ENCODE data around the gene SGF29. TPM values are rescaled to one million over a fixed set of nuclear protein-coding genes. Genes with fewer than 3 reads are reported as not detected.
"Not testable (repeated sequence)": the region's sequence is repeated elsewhere in the genome, so short reads cannot be mapped to it uniquely, and the experiment has no call there.

The SGF29 gene
- total RNA-seq, 1 donor: 11.9 TPM

DNA sequence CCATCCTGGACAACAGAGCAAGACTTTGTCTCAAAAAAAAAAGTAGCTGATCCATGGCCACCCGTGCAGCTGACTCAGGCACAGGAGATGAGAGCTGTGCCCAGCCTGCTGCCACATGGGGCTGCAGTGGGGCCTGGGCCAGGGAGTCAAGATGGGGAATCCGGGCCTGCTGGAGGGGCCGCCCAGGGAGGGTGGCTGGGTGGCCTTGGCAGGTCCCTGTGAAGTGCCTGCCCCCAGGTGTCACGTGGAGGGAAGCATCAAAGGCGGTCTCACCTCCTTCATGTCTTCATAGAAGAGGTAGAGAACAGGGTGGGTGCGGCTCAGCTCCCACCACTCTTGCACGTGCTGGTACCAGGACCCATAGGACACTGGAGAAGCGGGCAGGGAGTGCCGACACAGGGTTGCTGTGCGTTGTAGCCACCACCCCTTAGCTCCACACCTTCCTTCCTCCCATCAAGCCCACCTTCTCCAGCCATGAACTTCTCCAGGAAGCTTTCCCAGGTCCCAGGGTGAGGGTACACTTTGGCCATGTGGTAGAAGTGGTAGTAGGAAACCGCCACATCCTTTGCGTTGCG lies 39.3 kb downstream of the SGF29 start:
- H3K4me3 ChIP-seq (ENCODE audit: low read depth, low read length): no peak overlapping the region
- TF ChIP-seq, protein P1, sequence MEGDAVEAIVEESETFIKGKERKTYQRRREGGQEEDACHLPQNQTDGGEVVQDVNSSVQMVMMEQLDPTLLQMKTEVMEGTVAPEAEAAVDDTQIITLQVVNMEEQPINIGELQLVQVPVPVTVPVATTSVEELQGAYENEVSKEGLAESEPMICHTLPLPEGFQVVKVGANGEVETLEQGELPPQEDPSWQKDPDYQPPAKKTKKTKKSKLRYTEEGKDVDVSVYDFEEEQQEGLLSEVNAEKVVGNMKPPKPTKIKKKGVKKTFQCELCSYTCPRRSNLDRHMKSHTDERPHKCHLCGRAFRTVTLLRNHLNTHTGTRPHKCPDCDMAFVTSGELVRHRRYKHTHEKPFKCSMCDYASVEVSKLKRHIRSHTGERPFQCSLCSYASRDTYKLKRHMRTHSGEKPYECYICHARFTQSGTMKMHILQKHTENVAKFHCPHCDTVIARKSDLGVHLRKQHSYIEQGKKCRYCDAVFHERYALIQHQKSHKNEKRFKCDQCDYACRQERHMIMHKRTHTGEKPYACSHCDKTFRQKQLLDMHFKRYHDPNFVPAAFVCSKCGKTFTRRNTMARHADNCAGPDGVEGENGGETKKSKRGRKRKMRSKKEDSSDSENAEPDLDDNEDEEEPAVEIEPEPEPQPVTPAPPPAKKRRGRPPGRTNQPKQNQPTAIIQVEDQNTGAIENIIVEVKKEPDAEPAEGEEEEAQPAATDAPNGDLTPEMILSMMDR (IDR thresholded peaks at IDR 0.05; ENCODE audit: insufficient read depth, low read length): no peak
- no peak for DNase-seq (ENCODE audit: low read depth)

DNA sequence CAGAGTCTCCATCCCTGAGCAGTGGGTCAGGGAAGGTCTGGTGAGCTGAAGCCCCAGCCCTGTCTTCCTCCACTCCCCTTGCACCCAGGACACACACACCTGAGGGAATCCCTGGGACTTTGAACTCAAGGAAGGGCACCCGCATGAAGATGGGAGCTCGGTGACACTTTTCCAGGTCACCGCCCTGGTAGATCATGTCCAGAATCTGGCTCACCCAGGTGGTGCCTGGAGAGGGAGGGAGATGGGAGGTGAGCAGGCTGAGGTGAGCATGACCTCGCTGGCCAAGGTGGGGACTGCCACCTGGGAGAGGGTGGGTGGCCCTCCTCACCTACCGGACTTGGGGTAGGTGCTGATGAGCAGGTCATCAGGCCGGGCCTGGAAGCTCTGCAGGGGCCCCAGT lies 41.7 kb downstream of the SGF29 start:
- not testable (repeated sequence) for H3K4me3 ChIP-seq (ENCODE audit: low read depth, low read length)

DNA sequence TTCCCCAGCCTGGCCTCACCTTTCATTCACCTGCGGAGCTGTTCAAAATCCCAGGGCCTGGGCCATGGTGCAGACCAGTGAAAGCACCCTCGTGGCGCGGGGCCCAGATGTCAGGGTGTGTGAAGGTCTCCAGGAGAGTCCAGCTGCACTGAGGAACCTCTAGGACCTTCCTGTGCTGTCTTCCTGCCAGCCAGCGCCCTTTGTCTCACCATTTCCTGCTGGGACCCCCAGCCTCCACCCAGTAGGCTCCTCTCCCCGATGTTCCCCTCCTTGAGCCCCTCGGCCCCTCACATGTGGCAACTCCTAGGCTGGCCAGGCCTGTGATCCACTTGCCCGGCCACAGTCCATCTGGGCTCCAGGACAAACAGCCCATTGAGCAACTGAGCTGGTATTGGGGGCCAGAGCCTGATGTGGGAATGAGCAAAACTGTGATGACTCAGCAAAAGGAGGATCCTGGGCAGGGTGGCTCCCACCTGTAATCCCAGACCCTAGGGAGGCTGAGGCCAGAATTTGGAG lies 42.5 kb downstream of the SGF29 start:
- no peak overlapping the region for H3K4me3 ChIP-seq (ENCODE audit: low read depth, low read length)
- TF ChIP-seq, protein P1 (IDR thresholded peaks at IDR 0.05; ENCODE audit: insufficient read depth, low read length): no peak
- DNase-seq (ENCODE audit: low read depth): peak; percentile 7

More for the DNA sequence above, 41.7 kb downstream of the SGF29 start:
- DNase-seq (ENCODE audit: low read depth): not testable (repeated sequence)

DNA sequence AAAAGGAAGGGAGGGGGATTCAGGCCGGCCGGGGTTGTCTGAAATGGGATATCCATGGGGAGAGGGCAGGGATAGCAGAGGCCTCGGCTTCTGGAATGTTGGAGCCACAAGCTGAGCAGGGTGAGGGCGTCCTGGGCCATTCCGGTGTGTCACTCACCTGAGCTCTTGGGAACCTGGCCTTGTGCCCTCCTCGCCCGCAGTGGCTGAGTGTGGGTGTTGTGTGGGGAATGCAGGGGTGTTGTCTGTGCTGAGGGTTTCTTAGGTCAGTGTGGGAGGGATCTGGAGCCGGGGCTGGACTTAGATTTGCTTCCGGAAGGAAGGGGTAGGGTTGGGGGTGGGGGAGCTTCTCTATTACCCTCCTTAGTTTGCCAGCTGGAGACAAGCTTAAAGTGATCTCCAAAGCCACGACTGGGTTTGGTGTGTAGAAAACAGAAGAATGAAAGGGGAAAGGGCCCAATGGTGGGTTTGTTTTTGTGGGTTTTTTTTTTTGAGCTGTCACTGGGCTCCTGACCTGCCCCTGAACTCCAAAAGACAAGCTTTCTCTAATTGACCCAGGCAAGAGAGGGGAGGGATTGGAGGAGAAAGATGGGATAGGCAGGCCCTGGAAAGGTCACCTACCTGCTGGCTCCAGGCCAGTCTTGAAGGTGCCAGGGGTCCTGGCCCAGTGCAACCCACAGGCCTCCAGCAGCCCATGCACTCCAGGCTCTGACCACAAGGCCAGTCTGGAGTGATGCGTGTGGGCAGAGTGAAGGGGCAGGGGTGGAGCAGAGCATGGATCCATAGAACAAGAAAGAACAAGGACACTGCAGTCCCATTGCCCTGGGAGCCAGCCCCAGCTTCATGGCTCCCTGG lies 43.3 kb downstream of the SGF29 start, which contains the start of gene SULT1A2:
SULT1A2 (minus strand) TSS at position 211 of the 852 bp plus-strand sequence. CDS start 1,120 bp downstream, outside the sequence.
- H3K4me3 ChIP-seq (ENCODE audit: low read depth, low read length): no peak within 1 kb of the TSS
- peak; percentile 6 for DNase-seq (ENCODE audit: low read depth)
- TF ChIP-seq, protein P1 (IDR thresholded peaks at IDR 0.05; ENCODE audit: insufficient read depth, low read length): no peak

DNA sequence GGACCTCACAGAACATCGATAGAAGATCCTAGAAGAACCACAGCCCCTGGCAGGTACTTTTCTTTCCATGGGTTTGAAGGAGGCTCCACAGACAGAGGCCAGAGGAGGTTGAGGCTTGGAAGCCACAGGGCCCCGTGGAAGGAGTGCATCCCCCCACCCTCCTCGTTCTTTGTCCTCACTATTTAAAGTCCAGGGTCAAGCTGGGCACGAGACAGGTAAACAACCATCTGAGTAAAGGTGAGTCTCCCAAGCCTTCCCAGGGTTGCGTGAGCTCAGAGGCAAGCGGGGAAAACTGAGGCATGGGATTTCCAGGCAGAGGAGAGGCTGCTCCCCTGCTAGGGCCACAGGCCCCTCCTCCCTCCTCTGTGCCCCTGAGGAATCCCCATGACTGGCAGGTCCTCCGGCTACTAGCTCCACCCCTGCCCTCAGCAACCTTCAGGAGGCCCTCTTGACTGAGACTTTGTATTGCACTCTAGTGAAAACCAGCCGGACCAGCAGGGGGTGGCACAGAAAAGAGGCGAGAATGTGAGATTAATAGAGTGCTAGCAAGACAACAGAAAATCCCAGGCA lies 44.1 kb downstream of the SGF29 start:
- H3K4me3 ChIP-seq (ENCODE audit: low read depth, low read length): no peak overlapping the region
- DNase-seq (ENCODE audit: low read depth): no peak
- TF ChIP-seq, protein P1 (IDR thresholded peaks at IDR 0.05; ENCODE audit: insufficient read depth, low read length): no peak

DNA sequence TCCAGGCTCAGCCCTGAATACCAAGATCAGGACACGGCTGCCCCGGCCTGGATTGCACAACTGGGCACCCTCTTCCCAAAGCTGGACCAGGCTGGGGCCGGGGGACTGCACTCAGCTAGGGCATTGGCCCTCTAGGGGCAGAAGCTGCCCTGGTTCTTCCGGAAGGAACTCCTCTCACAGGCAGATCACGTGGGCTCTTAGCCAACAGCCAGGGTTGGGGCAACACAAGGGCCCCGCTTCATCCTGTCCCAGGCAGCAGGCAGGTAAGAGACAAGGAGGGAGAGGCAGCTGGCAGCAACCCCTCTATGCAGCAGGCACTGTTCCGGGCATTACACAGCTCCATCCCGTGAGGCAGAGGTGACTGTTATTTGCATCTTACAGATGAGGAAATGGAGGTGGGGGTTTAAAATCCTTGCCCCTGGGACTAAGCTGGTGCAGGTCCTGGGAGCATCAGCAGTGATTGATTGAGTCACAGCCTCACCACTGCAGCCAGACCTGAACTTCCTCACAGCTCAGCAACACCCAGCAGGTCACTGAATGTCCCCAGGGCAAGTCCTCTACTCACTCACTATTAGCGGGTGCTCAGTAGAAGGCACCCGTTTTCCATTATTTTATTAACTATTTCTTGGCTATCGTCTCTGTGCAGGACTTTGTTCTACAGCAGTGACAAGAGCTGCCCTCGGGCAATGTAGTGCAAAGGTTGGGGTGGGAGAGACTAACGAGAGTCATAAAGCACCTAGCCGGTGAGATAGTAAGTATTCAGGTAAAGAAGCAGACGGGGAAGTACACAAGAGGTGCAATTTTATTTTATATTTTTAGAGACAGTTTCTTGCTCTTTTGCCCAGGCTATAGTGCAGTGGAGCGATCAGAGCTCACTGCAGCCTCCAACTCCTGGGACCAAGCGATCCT lies 45.9 kb downstream of the SGF29 start:
- not testable (repeated sequence) for DNase-seq (ENCODE audit: low read depth)

DNA sequence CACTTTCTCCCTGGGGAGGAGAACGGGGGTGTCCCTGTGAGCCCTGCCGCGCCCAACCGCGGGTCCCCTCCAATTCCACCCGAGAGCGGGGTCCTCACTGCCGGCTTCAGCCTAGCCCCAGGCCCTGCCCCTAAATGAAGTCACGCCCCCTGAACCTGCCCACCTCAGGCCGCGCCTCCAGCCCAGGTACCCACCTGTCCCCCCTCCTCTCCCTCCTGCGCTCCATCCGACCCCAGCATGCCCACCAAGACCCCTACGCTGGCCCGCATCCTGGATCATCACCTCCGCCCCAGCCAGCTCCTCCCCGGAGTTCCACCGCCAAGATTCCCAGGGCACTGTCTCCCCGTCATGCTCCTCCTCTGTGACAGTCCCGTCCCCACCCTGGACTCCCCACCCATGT lies 47.2 kb downstream of the SGF29 start:
- H3K4me3 ChIP-seq (ENCODE audit: low read depth, low read length); DNase-seq (ENCODE audit: low read depth): not testable (repeated sequence)

More for the DNA sequence above, 45.9 kb downstream of the SGF29 start:
- H3K4me3 ChIP-seq (ENCODE audit: low read depth, low read length): not testable (repeated sequence)

DNA sequence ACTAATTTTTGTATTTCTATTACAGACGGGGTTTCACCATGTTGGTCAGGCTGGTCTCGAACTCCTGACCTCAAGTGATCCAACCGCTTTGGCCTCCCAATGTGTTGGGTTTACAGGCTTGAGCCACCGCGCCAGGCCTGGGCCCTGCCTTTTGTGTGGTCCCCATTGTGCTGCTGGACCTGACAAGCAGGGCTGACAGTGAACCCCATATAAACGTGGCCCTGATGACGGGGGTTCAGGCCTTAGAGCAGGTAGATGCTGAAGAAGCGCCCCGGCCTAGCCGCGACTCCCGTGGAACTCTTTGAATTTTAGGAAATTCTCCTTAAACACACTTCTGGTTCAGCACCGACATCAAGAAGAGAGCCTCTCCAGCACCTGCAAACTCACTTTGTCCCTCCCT lies 47.9 kb downstream of the SGF29 start:
- not testable (repeated sequence) for DNase-seq (ENCODE audit: low read depth)

DNA sequence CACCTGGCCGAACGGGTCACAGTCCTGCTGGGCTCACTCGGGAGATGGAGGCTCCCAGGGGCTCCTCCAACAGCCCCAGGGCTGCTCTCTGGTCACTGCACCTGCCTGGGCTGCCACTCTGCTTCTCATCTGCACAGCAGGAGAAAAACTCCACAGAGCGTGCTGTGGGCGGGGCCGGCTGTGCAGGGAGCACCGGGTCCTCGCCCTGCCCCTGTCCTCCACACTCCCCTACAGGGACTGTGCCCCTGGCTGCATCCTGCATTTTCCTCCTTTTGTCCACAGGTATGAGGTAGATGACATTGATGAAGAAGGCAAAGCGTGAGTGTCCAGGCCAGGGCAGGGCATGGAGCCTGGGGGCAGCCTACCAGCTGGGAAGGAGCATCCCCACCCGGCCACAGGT lies 48.3 kb downstream of the SGF29 start:
- not testable (repeated sequence) for DNase-seq (ENCODE audit: low read depth); H3K4me3 ChIP-seq (ENCODE audit: low read depth, low read length)

More for the DNA sequence above, 47.9 kb downstream of the SGF29 start:
- H3K4me3 ChIP-seq (ENCODE audit: low read depth, low read length): not testable (repeated sequence)
